RWPE2 (cell line): ENCODE results near the gene RBP2.

Experiments
- ATAC-seq: fragments of 200-7000 bp; cut with Tn5 transposase; 3 replicates; pipeline ENCODE4 v1.9.1; 2021; ENCODE audit warnings: low read depth
- DNase-seq: peaks from one replicate; pipeline ENCODE4 v3.0.0-alpha.2; 2020; ENCODE audit warnings: low spot score
- H3K27ac ChIP-seq: fragments of 450-650 bp; 2 replicates; pipeline ENCODE4 v1.5.1; 2017; ENCODE audit warnings: mild to moderate bottlenecking; ENCODE audit not compliant: poor library complexity, severe bottlenecking
- H3K27me3 ChIP-seq: fragments of 250-450 bp; sonication (Bioruptor Pico); 2 replicates; pipeline ENCODE4 v1.5.1; 2021; ENCODE audit warnings: mild to moderate bottlenecking, moderate library complexity; ENCODE audit not compliant: insufficient read depth, poor library complexity, severe bottlenecking
- H3K36me3 ChIP-seq: fragments of 250-450 bp; sonication (Bioruptor Pico); 2 replicates; pipeline ENCODE4 v1.5.1; 2020; ENCODE audit warnings: low read depth, mild to moderate bottlenecking, moderate library complexity
- H3K4me1 ChIP-seq: fragments of 250-450 bp; sonication (Bioruptor Pico); 2 replicates; pipeline ENCODE4 v1.5.1; 2021; ENCODE audit warnings: mild to moderate bottlenecking, moderate library complexity; ENCODE audit not compliant: insufficient read depth, poor library complexity, severe bottlenecking
- H3K4me3 ChIP-seq: fragments of 250-450 bp; sonication (Bioruptor Pico); 2 replicates; pipeline ENCODE4 v1.5.1; 2021; ENCODE audit warnings: mild to moderate bottlenecking, moderate library complexity; ENCODE audit not compliant: severe bottlenecking
- H3K9me3 ChIP-seq: fragments of 250-450 bp; sonication (Bioruptor Pico); 2 replicates; pipeline ENCODE4 v1.5.1; 2021; ENCODE audit warnings: mild to moderate bottlenecking, moderate library complexity; ENCODE audit not compliant: severe bottlenecking
- TF ChIP-seq, protein P1 (sequence below): fragments of 450-650 bp; IDR thresholded peaks from one replicate; pipeline ENCODE4 v1.5.1; 2017; ENCODE audit warnings: mild to moderate bottlenecking, moderate library complexity; ENCODE audit not compliant: poor library complexity, severe bottlenecking

RBP2 gene

DNA sequence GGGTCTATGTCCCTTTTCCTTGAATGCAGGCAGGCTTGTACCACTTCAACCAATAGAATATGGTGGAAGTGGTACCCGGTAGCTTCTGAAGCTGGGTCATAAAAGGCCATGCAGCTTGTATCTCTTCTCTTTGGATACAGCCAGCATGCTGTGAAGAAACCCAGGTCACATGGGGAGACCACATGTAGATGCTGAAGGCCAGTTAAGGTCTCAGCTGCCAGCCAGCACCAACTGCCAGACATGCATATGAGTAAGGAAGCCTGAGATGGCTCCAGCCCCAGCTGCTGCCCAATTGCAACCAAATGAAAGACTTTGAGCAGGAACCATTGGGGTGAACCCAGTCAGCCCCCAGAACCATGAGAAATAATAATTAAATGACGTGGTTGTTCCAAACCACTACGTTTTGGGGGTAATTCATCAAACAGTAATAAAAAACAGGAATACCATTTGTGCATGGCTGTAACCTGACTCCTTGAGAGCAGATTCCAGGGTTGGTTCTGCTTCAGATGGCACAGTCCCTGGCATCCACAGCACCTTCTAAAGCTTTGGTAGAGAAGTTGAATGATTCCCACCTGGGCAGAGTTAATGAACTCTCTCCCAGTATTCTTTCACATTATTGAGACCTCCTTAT is 3.8 kb downstream of the RBP2 start:
- TF ChIP-seq, protein P1, sequence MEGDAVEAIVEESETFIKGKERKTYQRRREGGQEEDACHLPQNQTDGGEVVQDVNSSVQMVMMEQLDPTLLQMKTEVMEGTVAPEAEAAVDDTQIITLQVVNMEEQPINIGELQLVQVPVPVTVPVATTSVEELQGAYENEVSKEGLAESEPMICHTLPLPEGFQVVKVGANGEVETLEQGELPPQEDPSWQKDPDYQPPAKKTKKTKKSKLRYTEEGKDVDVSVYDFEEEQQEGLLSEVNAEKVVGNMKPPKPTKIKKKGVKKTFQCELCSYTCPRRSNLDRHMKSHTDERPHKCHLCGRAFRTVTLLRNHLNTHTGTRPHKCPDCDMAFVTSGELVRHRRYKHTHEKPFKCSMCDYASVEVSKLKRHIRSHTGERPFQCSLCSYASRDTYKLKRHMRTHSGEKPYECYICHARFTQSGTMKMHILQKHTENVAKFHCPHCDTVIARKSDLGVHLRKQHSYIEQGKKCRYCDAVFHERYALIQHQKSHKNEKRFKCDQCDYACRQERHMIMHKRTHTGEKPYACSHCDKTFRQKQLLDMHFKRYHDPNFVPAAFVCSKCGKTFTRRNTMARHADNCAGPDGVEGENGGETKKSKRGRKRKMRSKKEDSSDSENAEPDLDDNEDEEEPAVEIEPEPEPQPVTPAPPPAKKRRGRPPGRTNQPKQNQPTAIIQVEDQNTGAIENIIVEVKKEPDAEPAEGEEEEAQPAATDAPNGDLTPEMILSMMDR, result no peak
- DNase-seq (no peak), ATAC-seq (no peak)
- Histone ChIP-seq H3K9me3 (no peaks in the 10 kb centered on the region), H3K27me3 (no peaks in the 10 kb centered on the region), H3K4me1 (no peaks in the 10 kb centered on the region), H3K4me3 (no peak overlapping the region), H3K27ac (no peak overlapping the region), H3K36me3 (no peaks in the 10 kb centered on the region)

- DNase-seq (no peak), ATAC-seq (no peak)
- H3K27ac ChIP-seq, result no peak overlapping the region
- H3K4me1 ChIP-seq, result no peaks in the 10 kb centered on the region
- no peaks in the 10 kb centered on the region for H3K9me3 ChIP-seq
- H3K27me3 ChIP-seq, result no peaks in the 10 kb centered on the region
- no peak overlapping the region for H3K4me3 ChIP-seq
- no peaks in the 10 kb centered on the region for H3K36me3 ChIP-seq
- TF ChIP-seq, protein P1, result no peak
Observed at GRCh38 chr3:139470199-139470598, 6.1 kb downstream of the RBP2 start.

DNA sequence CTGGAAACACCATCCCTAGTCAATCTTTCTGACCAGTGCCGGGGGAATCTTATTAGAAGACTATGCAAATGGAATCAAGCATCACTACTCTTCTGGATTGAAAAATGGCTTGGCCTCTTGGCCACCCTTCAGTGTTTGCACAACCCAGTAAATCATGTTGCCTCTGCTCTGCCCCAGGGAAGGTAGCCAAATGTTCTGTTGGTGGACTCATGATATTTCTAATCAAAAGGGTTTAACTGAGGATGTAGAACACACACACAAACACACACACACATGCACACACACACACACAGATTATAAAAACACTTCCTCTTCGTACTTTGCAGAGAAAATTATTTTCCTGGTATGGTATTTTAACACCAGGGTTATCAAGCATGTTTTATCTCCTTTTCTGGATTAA is 7.9 kb downstream of the RBP2 start:
- Histone ChIP-seq H3K36me3 (no peaks in the 10 kb centered on the region), H3K4me3 (no peak overlapping the region), H3K27ac (no peak overlapping the region), H3K27me3 (no peaks in the 10 kb centered on the region), H3K4me1 (no peaks in the 10 kb centered on the region), H3K9me3 (no peaks in the 10 kb centered on the region)
- DNase-seq, result no peak
- TF ChIP-seq, protein P1, result no peak
- no peak for ATAC-seq

- Histone ChIP-seq H3K27ac (no peak overlapping the region), H3K27me3 (no peaks in the 10 kb centered on the region), H3K4me3 (no peak overlapping the region), H3K36me3 (no peaks in the 10 kb centered on the region), H3K4me1 (no peaks in the 10 kb centered on the region), H3K9me3 (no peaks in the 10 kb centered on the region)
- TF ChIP-seq, protein P1, result no peak
- DNase-seq (no peak), ATAC-seq (no peak)
Observed at GRCh38 chr3:139466360-139466759, 10.0 kb downstream of the RBP2 start.

- TF ChIP-seq, protein P1, result no peak
- Histone ChIP-seq H3K36me3 (no peaks in the 10 kb centered on the region), H3K4me1 (no peaks in the 10 kb centered on the region), H3K27ac (no peak overlapping the region), H3K4me3 (no peak overlapping the region), H3K9me3 (no peaks in the 10 kb centered on the region), H3K27me3 (no peaks in the 10 kb centered on the region)
- ATAC-seq, result no peak
- no peak for DNase-seq
Observed at GRCh38 chr3:139465636-139466035, 10.7 kb downstream of the RBP2 start.
